GM06990 (cell line): ENCODE results near the gene CABLES2.

Source experiments
- DNase-seq: peaks from one replicate; pipeline ENCODE4 v3.0.0-alpha.2; 2011; ENCODE audit not compliant: insufficient read length; ENCODE audit errors: extremely low read depth
- H3K27me3 ChIP-seq: replicated peaks from 2 replicates; pipeline ENCODE4 v1.6.0; 2011; ENCODE audit warnings: low read length; ENCODE audit not compliant: control insufficient read depth, insufficient read depth
- H3K36me3 ChIP-seq: 2 replicates; pipeline ENCODE4 v1.5.1; 2011; ENCODE audit warnings: low read length; ENCODE audit not compliant: control insufficient read depth, insufficient read depth
- H3K4me3 ChIP-seq: replicated peaks from 2 replicates; pipeline ENCODE4 v1.5.1; 2011; ENCODE audit warnings: low read depth, mild to moderate bottlenecking, control low read depth, low read length
- TF ChIP-seq, protein P1 (sequence below): IDR thresholded peaks from 2 replicates; pipeline ENCODE4 v1.5.1; 2011; ENCODE audit warnings: low read length, control low read depth, mild to moderate bottlenecking, inconsistent platforms; ENCODE audit not compliant: insufficient read depth, poor library complexity, severe bottlenecking

Gene CABLES2

DNA sequence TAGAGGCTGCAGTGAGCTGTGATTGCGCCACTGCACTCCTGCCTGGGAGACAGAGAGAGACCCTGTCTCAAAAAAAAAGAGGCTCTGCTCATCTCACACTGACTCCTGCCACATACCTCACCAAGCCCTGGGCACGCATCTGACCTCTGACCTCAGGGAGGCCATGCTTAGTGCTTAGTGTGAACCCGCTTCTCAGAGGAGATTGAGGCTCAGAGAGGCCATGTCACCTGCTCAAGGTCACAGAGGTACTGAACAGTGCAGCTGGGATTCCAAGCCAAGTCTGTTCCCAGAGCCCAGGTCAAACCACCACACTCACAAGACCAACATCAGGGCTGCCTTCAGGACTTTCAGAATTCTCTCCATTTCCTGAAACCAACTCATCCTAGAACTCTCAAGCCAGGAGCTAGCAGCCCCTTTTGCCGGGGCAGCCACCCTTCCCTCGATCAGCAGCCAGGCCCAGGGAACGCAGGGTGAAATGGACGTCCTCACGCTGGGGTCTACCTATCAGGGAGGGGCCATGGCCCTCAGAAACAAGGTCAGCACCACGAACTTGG is 2.9 kb downstream of the CABLES2 start:
- Histone ChIP-seq H3K27me3 (no peaks in the 10 kb centered on the region), H3K36me3 (peaks cover 6% of the 10 kb centered on the region), H3K4me3 (no peak overlapping the region)
- DNase-seq, result no peak
- TF ChIP-seq, protein P1, sequence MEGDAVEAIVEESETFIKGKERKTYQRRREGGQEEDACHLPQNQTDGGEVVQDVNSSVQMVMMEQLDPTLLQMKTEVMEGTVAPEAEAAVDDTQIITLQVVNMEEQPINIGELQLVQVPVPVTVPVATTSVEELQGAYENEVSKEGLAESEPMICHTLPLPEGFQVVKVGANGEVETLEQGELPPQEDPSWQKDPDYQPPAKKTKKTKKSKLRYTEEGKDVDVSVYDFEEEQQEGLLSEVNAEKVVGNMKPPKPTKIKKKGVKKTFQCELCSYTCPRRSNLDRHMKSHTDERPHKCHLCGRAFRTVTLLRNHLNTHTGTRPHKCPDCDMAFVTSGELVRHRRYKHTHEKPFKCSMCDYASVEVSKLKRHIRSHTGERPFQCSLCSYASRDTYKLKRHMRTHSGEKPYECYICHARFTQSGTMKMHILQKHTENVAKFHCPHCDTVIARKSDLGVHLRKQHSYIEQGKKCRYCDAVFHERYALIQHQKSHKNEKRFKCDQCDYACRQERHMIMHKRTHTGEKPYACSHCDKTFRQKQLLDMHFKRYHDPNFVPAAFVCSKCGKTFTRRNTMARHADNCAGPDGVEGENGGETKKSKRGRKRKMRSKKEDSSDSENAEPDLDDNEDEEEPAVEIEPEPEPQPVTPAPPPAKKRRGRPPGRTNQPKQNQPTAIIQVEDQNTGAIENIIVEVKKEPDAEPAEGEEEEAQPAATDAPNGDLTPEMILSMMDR, result no peak

DNA sequence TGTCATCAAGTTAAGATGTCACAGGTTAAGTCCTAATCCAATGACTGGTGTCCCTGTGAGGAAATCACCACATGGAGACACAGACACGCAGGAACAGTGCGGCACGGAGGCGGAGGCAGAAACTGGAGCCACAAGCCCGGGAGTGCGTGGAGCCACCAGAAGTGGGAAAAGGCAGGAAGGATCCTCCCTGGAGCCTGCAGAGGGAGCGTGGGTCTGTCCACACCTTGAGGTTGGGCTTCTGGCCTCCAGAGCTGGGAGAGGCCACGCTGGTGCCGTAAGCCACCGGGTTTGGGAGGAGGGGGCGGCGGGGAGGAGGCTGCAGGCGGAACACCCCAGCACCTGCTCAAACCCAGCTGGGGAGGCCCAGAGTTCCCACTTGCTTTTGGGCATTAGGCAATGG is 3.8 kb downstream of the CABLES2 start:
- TF ChIP-seq, protein P1, result no peak
- DNase-seq, result no peak
- Histone ChIP-seq H3K36me3 (peaks cover 6% of the 10 kb centered on the region), H3K27me3 (no peaks in the 10 kb centered on the region), H3K4me3 (no peak overlapping the region)

DNA sequence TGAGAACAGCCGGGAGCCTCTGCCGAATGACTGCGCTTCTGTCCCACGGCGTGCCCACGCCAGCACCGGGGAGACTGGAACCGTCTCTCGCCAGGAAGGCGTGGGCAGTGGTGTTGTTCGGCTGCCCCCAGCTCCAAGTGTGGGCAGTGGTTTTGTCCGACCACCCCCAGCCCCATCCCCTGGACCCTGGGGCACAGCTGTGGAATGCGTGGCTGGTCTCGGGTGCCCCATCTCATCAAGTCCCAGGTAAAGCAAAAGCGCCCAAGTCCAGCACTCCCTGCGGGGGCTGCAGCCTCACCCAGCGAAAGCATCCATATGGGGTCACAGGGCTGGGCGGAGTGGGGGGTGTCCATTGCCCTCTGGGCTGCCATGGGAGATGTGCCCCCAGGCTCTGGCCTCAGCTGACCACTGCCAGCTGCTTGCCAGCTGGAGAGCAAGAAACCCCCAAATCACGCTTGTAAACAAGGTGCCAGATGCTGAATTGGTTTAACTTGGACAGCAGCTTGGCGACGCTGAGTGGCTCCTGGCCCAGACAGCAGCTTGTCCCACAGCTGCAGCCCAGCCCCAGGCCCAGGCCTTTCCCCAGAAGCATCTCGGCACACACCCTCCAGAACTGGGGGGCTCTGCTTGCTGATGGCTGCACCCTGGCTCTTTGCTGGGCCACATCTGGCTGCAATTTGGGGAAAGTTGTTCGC is 4.5 kb downstream of the CABLES2 start:
- H3K36me3 ChIP-seq, result peaks cover 6% of the 10 kb centered on the region
- DNase-seq, result no peak
- H3K4me3 ChIP-seq, result no peak overlapping the region
- H3K27me3 ChIP-seq, result no peaks in the 10 kb centered on the region
- TF ChIP-seq, protein P1, result no peak

DNA sequence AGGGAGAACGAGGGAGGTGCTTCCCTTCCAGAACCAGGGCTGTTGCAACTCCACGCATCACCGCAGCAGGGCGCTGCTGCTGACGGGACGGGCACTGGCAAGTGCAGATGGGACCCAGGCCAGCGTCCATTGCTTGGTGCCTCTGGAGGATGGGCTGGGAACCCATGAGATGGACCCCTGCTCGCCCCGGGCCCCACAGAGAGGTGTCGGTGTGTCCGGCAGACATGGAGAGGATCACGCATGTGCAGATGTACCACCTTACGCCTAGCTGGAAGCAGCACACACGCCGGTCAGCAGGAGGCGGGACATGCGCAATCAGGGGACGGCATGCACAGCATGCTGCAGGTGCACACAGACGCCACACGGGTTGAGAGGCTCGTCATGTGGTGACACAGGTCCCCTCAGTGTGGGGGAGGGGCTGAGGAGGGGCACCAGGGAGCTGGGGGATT is 5.7 kb downstream of the CABLES2 start:
- no peaks in the 10 kb centered on the region for H3K27me3 ChIP-seq
- no peak for DNase-seq
- no peak overlapping the region for H3K4me3 ChIP-seq
- TF ChIP-seq, protein P1, result no peak
- peaks cover 6% of the 10 kb centered on the region for H3K36me3 ChIP-seq

DNA sequence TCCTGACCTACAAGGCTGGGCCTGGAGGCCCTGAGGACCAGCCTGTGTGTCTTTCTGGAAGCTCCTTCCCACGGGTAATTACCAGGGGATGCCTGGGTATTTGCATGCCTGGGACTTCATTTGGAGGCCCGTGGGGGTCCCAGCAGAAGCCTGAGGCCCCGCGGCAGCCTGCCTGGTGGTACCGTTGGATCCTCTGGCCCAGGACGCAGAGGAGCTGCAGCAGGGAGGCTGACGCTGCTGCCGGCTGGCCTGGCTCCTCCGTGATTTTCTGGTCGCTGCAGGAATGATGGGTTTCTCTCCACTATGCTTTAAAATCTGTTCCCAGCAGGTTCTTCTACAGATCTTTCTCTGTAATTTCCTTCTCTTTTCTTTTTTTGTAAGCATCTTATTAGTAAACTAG is 6.5 kb downstream of the CABLES2 start:
- H3K27me3 ChIP-seq, result no peaks in the 10 kb centered on the region
- H3K36me3 ChIP-seq, result peaks cover 6% of the 10 kb centered on the region
- H3K4me3 ChIP-seq, result no peak overlapping the region
- TF ChIP-seq, protein P1, result no peak
- DNase-seq, result no peak
